HG03196 (cell line): ENCODE data around the gene ISG15.
"Not testable (repeated sequence)": the region's sequence is repeated elsewhere in the genome, so short reads cannot be mapped to it uniquely, and the experiment has no call there.

Experiments used
- ATAC-seq: cut with Tn5 transposase; IDR thresholded peaks from one replicate; pipeline ENCODE4 v1.9.1; 2021; ENCODE audit not compliant: unreplicated experiment

ISG15 gene

GRCh38 chr1:1026599-1027413 lies 13.5 kb downstream of the ISG15 start:
- no peak for ATAC-seq

- ATAC-seq = no peak
These were observed 14.5 kb downstream of the ISG15 start for GRCh38 chr1:1027791-1028190.

GRCh38 chr1:1030867-1031658 lies 17.8 kb downstream of the ISG15 start:
- not testable (repeated sequence) for ATAC-seq

GRCh38 chr1:1031659-1032235 lies 18.4 kb downstream of the ISG15 start:
- ATAC-seq = no peak

- ATAC-seq = peak; percentile 8
These were observed 19.1 kb downstream of the ISG15 start for GRCh38 chr1:1032424-1032823.

- peak; percentile 70 for ATAC-seq
These were observed 19.8 kb downstream of the ISG15 start for GRCh38 chr1:1033009-1033587.

- ATAC-seq = no peak
These were observed 20.6 kb downstream of the ISG15 start for GRCh38 chr1:1033731-1034438.

GRCh38 chr1:1034439-1034781 lies 21.1 kb downstream of the ISG15 start:
- no peak for ATAC-seq

- ATAC-seq = no peak
These were observed 22.1 kb downstream of the ISG15 start for GRCh38 chr1:1035291-1035943.

GRCh38 chr1:1037366-1038327 lies 24.4 kb downstream of the ISG15 start:
- no peak for ATAC-seq

GRCh38 chr1:1038694-1039093 lies 25.4 kb downstream of the ISG15 start:
- ATAC-seq = no peak

- no peak for ATAC-seq
These were observed 26.0 kb downstream of the ISG15 start for GRCh38 chr1:1039145-1039910.

GRCh38 chr1:1040004-1040991 lies 27.0 kb downstream of the ISG15 start:
- no peak for ATAC-seq

GRCh38 chr1:1041092-1041523 lies 27.8 kb downstream of the ISG15 start:
- ATAC-seq = no peak

GRCh38 chr1:1041873-1042272 lies 28.6 kb downstream of the ISG15 start:
- no peak for ATAC-seq

- no peak for ATAC-seq
These were observed 29.5 kb downstream of the ISG15 start for GRCh38 chr1:1042835-1043234.

GRCh38 chr1:1043411-1043810 lies 30.1 kb downstream of the ISG15 start:
- no peak for ATAC-seq
